HG02623 (cell line): ENCODE measurements around the gene HCN4.

Experiments
- ATAC-seq: cut with Tn5 transposase; IDR thresholded peaks from one replicate; pipeline ENCODE4 v1.9.1; 2021; ENCODE audit warnings: moderate library complexity; ENCODE audit not compliant: unreplicated experiment

HCN4 gene

GRCh38 chr15:73346735-73347312, 21.9 kb downstream of the HCN4 start:
- ATAC-seq: no peak

GRCh38 chr15:73345658-73346057, 23.1 kb downstream of the HCN4 start:
- ATAC-seq: no peak

- no peak for ATAC-seq
Observed at GRCh38 chr15:73344056-73344455, 24.7 kb downstream of the HCN4 start.

GRCh38 chr15:73341886-73342600, 26.7 kb downstream of the HCN4 start:
- no peak for ATAC-seq

- no peak for ATAC-seq
Observed at GRCh38 chr15:73340502-73341192, 28.1 kb downstream of the HCN4 start.

GRCh38 chr15:73338606-73339374, 30.0 kb downstream of the HCN4 start:
- no peak for ATAC-seq

- ATAC-seq: no peak
Observed at GRCh38 chr15:73338058-73338457, 30.7 kb downstream of the HCN4 start.

- no peak for ATAC-seq
Observed at GRCh38 chr15:73337187-73337586, 31.6 kb downstream of the HCN4 start.

- ATAC-seq: no peak
Observed at GRCh38 chr15:73336756-73337155, 32.0 kb downstream of the HCN4 start.

GRCh38 chr15:73335471-73335870, 33.3 kb downstream of the HCN4 start:
- ATAC-seq: no peak

GRCh38 chr15:73335026-73335425, 33.7 kb downstream of the HCN4 start:
- no peak for ATAC-seq

- no peak for ATAC-seq
Observed at GRCh38 chr15:73334086-73334485, 34.7 kb downstream of the HCN4 start.

GRCh38 chr15:73333001-73333400, 35.8 kb downstream of the HCN4 start:
- ATAC-seq: no peak

GRCh38 chr15:73331991-73332925, 36.5 kb downstream of the HCN4 start:
- no peak for ATAC-seq

GRCh38 chr15:73331501-73331900, 37.3 kb downstream of the HCN4 start:
- ATAC-seq: no peak

- no peak for ATAC-seq
Observed at GRCh38 chr15:73330206-73331051, 38.3 kb downstream of the HCN4 start.

GRCh38 chr15:73329501-73330200, 39.1 kb downstream of the HCN4 start:
- ATAC-seq: no peak

- no peak for ATAC-seq
Observed at GRCh38 chr15:73328981-73329380, 39.8 kb downstream of the HCN4 start.
